Measurements from ENCODE around the gene PDE3B.
"Not testable (repeated sequence)": the region's sequence is repeated elsewhere in the genome, so short reads cannot be mapped to it uniquely, and the experiment has no call there.

Gene PDE3B

DNA sequence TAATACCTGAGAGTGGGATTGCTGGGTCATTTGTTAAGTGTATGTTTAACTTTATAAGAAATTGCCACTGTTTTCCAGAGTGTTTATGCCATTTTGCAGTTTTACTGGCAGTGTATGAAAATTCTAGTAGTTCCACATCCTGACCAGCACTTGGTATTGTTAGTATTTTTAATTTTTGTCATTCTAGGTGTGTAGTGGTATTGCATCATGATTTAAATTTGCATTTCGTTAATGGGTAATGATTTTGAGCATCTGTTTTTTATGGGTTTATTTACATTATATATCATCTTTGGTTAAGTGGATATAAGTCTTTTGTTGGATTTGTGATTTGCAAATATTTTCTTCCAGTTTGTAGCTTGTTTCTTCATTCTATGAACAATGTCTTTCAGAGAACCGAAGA lies 34.7 kb downstream of the PDE3B start:
- no peak for DNase-seq

DNA sequence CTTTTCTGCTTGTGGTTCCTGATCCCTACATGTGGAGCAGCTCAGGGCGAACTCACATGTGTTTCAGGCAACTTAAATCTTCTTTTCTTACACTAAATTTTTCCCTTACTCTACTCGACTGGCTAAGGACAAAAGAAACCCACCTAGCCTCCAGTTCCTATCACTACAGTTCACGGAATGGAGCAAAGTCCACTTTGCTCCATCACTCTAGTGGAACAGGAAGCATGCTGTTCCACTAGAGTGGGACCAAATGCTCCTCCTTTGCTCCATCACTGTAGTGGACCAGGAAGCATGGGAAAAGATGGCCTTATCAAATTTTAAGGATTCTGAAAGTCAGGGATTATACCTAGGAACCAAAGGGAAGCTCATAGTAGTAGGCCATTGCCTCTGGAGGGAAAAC lies 36.1 kb downstream of the PDE3B start:
- no peak for DNase-seq

DNA sequence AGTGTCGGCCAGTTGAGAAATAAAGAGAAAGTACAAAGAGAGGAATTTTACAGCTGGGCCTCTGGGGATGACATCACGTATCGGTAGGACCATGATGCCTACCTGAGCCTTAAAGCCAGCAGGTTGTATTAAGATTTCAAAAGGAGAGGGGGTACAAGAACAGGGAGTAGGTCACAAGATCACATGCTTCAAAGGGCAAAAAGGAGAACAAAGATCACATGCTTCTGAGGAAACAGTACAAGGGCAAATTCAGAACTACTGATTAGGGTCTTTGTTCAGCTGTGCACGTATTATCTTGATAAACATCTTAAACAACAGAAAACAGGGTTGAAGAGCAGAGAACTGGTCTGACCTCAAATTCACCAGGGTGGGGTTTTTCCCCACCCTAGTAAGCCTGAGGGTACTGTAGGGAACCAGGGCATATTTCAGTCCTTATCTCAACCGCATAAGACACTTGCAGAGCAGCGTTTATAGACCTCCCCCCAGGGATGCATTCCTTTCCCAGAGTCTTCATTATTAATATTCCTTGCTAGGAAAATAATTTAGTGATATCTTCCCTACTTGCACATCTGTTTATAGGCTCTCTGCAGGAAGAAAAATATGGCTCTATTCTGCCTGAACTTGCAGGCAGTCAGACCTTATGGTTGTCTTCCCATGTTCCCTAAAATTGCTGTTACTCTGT lies 40.8 kb downstream of the PDE3B start:
- not testable (repeated sequence) for DNase-seq

DNA sequence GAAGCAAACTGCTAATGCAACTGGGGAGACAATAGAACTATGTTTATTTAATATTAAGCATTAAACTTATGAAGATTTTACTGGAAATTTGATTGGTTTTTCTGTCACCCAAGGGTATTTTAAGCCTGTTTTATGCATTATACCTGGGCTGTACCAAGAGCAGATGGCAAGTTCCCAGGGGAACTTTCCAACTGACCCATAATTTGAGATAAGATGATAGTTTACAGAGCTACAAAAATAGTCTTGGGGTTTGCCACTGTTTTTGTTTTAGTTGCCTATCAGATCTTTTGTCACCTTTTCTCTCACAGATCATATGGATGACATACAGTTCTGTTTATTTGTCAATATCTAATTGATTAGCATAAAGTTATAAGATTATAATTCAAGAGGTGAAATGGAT lies 43.9 kb downstream of the PDE3B start:
- DNase-seq, result no peak

DNA sequence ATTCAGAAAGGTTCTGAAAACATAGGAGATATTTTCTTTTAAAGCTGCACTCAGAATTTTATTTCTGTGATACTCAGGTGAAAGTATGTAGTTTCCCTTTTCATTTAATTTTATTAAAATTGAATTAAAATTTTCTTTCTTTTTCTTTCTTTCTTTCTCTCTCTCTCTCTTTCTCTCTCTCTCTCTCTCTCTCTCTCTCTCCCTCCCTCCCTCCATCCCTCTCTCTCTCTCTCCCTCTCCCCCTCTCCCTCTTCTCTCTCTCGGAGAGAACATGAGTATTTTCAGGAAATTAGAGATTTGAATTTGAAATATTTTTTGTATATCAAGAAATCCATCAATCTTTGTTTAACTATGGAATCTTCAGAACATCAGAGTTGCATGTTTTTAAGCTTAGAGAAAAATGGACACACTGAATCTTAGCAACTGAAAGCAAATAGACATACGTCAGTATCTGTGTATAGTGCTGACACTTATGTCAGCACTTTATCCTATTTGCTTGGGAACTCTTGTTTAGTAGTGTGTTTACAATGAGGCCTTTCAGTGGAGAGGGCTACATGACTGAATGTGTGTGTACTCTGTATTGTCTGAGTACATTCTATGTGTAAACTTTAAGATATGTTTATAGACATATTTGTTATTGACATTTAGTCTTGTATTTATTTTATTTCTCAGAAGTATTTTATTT lies 44.5 kb downstream of the PDE3B start:
- no peak for DNase-seq

DNA sequence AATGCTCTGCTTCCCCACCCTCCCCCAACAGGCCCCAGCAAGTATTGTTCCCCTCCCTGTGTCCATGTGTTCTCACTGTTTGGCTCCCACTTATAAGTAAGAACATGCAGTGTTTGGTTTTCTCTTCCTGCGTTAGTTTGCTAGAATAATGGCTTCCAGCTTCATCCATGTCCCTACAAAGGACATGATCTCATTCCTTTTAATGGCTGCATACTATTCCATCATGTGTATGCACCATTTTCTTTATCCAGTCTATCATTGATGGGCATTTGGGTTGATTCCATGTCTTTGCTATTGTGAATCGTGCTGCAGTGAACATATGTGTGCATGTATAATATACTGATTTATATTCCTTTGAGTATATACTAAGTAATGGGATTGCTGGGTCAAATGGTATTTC lies 52.1 kb downstream of the PDE3B start:
- DNase-seq, result not testable (repeated sequence)

DNA sequence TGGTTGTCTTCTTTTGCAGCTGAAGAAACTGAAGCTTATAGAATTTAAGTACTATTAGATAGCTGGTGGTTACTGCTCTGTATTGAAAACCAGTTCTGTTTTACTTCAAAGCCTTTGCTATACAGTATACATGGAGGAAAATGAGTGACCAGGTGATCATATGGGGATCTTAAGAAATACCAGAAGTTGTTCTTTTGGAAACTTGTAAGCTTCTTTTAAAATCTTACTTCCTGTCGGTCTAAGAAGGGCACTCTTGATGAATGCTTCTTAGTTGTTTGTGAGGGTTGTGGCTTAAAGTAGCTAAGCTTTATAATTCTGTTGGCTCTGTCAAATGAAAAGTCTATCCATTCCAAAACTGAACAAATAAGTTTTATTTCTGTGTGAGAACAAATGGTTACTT lies 55.2 kb downstream of the PDE3B start:
- no peak for DNase-seq

DNA sequence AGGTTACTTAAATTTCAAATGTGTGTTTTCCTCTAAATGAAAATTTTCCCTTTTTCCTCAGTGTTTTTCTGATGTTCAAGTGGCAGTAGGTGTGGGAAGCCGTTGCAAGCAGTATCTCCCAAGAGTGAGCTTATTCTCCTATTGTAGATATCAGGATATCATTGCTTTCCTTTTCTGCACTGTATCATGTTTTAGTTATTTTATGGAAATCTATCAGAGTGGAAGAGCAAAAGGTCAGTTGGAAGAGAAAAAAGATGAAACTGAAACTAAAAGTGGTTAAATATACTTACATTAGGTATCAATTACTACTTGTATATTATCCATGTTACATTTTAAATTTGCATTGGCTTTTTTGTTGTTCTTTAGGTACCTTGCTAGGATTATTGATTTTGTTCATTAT lies 57.0 kb downstream of the PDE3B start:
- no peak for DNase-seq

DNA sequence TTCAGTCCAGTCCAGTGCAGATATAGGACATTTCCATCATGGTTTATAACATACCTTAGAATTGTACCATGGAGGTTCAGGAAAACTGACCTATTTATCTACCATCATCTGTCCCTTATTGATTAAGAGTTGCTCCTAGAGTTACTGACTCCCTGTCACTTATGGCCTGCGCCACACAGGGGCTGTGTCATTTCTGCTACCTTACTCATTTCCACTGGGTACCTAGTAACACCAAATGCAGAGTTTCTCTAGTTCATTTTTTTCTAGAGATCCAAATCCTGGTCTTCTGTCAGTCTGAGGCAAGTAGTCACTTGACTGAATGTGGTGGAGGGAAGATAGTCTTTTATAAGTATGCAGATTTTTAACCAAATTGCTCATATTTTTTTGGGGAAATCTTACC lies 59.2 kb downstream of the PDE3B start:
- no peak for DNase-seq

DNA sequence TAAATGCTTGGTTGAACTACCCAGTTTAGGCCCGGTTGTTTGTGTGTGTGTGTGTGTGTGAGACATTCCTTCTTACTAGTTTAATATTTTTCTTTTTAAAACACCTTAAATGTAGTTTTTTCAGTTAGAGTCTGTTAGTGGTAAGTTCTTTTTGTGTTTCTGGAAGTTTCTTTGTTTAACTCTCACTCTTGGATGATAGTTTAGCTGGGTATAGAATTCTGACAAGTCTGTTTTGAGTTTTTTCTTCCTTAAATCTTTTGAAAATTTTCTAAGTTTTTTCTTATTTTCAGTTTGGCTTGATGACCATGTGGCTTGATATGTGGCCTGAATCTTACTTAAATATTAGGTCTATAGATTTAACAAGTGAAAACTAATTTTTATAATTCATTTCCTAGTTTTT lies 60.1 kb downstream of the PDE3B start:
- no peak for DNase-seq

DNA sequence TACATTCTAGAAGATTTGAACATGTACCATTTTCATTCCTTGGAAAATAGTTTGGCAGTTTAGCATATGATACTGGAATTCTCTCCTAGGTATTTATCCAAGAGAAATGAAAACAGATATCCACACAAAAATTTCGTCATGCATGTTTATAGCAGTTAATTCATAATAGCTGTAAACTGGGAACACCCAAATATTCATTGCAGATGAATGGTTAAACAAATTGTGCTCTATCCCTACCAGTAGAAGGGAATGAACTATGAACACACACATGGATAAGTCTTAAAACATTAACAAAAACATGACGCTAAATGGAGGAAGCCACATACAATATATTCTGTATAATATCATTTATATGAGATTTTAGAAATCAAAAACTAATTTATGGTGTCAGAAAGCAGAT lies 61.5 kb downstream of the PDE3B start:
- DNase-seq, result no peak

DNA sequence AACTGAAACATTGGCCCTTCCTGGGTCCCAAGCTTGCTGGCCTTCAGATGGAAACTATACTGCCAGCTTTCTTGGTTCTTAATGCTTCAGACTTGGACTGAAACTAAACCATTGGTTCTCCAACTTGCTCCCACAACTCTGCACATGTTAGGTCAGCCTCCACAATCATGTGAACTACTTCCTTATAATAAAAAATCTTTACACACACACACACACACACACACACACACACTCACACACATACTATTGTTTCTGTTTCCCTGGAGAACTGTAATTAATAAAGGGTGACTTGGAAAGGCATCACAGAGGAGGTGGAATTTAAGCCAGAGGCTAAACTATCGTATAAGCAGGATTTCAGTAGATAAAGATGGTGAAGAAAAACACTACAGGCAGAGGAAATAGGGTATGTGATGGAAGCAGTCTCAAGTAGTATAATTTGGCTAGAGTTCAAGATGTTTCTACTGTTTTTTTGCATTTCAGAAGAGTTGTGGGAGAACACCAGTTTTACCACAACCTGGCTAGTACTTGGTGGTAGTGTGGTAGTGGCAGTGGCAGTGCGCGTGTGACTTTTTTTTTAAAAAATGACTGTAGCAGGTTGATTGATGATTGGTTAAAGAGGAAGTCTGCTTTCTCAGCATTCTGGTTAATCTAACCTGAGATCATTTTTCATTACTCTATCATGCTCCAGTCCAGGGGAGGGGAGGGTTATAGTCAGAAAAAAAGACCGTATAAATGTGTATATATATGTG lies 70.1 kb downstream of the PDE3B start:
- DNase-seq, result peak in 1 of 2 experiments; percentile 2

DNA sequence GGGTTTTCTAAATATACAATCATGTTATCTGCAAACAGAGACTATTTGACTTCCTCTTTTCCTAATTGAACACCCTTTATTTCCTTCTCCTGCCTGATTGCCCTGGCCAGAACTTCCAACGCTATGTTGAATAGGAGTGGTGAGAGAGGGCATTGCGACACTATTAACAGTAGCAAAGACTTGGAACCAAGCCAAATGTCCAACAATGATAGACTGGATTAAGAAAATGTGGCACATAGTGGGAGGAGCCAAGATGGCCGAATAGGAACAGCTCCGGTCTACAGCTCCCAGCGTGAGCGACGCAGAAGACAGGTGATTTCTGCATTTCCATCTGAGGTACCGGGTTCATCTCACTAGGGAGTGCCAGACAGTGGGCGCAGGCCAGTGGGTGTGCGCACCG lies 72.1 kb downstream of the PDE3B start:
- DNase-seq, result not testable (repeated sequence)

DNA sequence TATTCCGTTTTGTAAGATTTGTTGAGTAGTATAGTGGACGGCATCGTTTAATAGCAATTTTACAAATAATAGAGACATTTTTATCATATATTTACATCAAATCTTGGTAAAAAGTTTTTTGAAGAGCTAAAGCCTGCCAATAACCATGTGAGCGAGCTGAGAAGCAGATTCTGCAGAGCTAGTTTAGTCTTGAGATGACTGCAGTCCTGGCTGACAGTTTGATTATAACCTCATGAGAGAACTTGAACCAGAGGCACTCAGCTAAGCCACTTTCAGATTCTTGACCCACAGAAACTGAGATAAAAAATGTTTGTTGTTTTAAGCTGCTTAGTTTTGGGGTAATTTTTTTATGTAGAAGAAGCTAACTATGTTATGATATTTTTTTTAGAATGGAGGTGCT lies 78.9 kb downstream of the PDE3B start:
- DNase-seq, result no peak

DNA sequence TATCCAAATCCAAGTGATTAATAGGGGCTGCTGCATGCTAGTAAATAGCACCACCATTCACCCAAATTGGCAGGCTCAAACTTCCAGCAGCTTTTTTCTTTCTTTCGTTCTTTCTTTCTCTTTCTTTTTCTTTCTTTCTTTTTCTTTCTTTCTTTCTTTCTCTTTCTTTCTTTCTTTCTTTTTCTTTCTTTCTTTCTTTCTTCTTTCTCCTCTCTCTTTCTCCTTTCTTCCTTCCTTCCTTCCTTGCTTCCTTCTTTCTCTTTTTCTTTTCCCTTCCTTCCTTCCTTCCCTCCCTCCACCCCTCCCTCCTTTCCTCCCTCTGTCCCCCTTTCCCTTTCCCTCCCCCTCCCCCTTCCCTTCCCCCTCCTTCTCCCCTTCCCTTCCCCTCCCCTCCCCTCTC lies 81.5 kb downstream of the PDE3B start:
- DNase-seq, result no peak

DNA sequence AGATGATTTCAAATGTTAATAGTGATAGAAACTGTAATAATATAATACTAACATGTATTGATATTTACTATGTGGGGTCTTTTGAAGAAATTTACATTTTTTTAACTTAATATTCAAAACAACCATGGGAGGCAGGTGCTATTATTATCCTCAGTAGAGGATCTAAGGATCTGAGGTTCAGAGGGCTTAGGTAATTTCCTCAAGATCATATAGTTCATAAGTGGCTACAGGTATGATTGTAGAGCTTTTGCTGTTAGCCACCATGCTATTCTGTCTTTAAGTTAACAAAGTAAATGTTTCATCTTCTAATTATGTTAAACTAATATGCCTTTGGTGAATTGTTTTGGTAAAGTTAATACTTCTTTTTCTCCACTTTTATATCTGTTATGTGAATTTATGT lies 83.6 kb downstream of the PDE3B start:
- no peak for DNase-seq

DNA sequence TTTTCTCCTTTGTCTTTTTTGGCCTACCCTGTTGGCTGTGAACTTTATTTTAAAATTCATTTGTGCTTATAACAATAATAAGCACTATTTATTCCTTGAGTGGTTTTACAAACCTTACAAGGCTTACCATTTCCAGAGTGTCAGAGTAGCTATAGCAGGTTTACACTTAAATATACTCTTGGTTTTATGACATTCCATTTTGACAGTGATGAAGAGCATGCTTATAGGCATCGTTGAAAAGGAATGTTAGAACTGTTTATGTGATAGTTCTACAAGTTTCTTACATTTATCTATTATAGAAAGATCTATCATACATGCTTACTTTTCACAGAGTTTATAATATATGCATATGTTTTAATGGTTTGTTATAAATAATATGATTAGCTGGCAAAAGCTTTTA lies 84.1 kb downstream of the PDE3B start:
- no peak for DNase-seq

DNA sequence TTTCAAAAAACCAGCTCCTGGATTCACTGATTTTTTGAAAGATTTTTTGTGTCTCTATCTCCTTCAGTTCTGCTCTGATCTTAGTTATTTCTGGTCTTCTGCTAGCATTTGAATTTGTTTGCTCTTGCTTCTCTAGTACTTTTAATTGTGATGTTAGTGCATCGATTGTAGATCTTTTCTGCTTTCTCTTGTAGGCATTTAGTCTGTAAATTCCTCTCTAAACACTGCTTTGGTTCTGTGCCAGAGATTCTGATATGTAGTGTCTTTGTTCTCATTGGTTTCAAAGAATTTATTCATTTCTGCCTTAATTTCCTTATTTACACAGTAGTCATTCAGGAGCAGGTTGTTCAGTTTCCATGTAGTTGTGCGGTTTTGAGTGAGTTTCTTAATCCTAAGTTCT lies 96.9 kb downstream of the PDE3B start:
- not testable (repeated sequence) for DNase-seq

DNA sequence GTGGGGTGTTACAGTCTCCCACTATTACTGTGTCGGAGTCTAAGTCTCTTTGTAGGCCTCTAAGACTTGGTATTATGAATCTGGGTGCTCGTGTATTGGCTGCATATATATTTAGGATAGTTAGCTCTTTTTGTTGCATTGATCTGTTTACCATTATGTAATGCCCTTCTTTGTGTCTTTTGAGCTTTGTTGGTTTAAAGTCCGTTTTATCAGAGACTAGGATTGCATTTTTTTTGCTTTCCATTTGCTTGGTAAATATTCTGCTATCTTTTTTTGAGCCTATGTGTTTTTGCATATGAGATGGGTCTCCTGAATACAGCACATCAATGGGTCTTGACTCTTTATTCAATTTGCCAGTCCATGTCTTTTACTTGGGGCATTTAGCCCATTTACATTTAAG lies 97.6 kb downstream of the PDE3B start:
- DNase-seq, result no peak

DNA sequence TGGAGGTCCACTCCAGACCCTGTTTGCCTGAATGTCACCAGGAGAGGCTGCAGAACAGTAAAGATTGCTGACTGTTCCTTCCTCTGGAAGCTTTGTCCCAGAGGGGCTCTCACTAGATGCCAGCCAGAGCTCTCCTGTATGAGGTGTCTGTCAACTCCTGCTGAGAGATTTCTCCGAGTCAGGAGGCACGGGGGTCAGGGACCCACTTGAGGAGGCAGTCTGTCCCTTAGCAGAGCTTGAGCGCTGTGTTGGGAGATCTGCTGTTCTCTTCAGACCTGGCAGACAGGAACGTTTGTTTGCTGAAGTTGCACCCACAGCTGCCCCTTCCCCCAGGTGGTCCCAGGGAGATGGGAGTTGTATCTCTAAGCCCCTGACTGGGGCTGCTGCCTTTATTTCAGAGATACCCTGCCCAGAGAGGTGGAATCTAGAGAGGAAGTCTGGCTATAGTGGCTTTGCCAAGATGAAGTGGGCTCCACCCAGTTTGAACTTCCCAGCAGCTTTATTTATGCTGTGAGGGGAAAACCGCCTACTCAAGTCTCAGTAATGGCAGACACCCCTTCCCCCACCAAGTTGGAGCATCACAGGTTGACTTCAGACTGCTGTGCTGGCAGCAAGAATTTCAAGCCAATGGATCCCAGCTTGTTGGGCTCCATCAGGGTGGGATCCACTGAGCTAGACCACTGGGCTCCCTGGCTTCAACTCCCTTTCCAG lies 99.4 kb downstream of the PDE3B start:
- DNase-seq, result no peak

DNA sequence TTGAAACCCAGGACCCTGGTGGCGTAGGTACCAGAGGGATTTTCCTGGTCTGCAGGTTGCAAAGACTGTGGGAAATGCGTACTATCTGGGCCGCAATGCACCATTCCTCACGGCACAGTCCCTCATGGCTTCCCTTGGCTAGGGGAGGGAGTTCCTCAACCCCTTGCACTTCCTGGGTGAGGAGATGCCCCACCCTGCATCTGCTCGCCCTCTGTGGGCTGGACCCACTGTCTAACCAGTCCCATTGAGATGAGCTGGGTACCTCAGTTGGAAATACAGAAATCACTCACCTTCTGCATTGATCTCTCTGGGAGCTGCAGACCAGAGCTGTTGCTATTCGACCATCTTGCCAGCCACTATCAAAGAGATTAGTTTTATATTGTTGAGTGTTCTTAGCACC lies 100.1 kb downstream of the PDE3B start:
- DNase-seq, result not testable (repeated sequence)

DNA sequence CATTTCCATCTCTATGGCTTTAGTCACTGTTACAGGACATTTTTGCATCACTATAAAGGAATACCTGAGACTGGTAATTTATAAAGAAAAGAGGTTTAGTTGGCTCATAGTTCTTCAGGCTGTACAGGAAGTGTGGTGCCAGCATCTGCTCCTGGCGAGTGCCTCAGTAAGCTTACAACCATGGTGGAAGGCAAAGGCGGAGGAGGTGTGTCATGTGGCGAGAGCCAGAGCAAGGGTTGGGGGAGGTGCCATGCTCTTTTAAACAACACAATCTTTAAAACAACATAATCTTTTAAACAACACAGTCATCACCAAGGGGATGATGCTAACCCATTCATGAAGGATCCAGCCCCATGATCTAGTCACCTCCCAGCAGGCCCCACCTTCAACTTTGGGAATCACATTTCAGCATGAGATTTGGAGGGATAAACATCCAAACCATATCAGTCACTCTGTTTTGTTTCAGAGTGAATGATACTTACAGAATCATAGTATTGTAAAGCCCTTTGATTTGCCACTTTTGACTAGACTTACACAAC lies 103.3 kb downstream of the PDE3B start:
- DNase-seq, result no peak

DNA sequence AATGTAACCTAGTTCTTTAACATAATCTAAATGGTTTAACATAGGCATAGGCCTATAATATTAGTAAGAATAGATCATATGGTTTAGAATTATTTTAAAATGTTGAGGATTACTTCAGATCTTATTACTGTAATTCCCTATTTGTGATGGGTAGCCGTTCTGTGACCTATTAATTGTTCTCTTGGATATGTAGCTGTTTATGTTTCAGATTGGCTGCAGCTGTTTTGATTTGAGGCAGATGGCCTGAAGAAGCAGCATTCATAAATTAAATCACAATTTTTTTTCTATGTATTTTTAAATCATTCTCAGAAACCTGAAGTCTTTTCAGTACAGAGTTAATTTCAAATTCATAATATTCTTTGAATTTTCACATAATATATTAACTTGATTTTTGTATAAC lies 104.5 kb downstream of the PDE3B start:
- DNase-seq, result no peak
